Common myeloid progenitor, CD34-positive (primary cell): ENCODE data around the gene ZDHHC11B.

Source experiments
- CTCF ChIA-PET: fragments of 350-600 bp; sonication (Branson Sonifier 250); formaldehyde crosslinking; loops from one replicate; lab custom pipeline; 2021; ENCODE audit warnings: antibody characterized with exemption; lab: Charles Lee
- POLR2A ChIA-PET: fragments of 350-600 bp; sonication (Branson Sonifier 250); formaldehyde crosslinking; loops from one replicate; lab custom pipeline; 2021; ENCODE audit warnings: antibody characterized with exemption; lab: Charles Lee
- DNase-seq, 3 donors: peaks; one replicate each; pipeline versions ENCODE4 v3.0.0 to v3.0.0-alpha.2; 2013
- H3K27ac ChIP-seq, 2 experiments: 1 replicate in 1 of 2; 2 replicates in 1 of 2; pipeline ENCODE4 v1.7.0; 2013; ENCODE audit warnings: inconsistent platforms in 2 of 2, low read length in 2 of 2, mild to moderate bottlenecking in 2 of 2, low read depth in 1 of 2, moderate library complexity in 1 of 2; ENCODE audit not compliant: severe bottlenecking in 2 of 2, insufficient read depth in 1 of 2, poor library complexity in 1 of 2
- H3K27me3 ChIP-seq, 5 experiments: replicated peaks in 2 of 5; 1 replicate in 3 of 5; 2 replicates in 2 of 5; pipeline versions ENCODE4 v1.6.1 to v1.7.0; 2013; ENCODE audit warnings: low read length in 4 of 5, mild to moderate bottlenecking in 2 of 5, moderate library complexity in 2 of 5, inconsistent platforms in 1 of 5; ENCODE audit not compliant: insufficient read depth in 5 of 5, control insufficient read depth in 4 of 5
- H3K36me3 ChIP-seq, 4 experiments: 1 replicate in 2 of 4; 2 replicates in 2 of 4; pipeline versions ENCODE4 v1.6.1 to v1.7.0; 2013; ENCODE audit warnings: low read length in 3 of 4, control low read depth in 1 of 4, mild to moderate bottlenecking in 1 of 4; ENCODE audit not compliant: control insufficient read depth in 4 of 4, insufficient read depth in 4 of 4
- H3K4me1 ChIP-seq, 4 experiments: 1 replicate in 3 of 4; 2 replicates in 1 of 4; pipeline versions ENCODE4 v1.6.1 to v1.7.1; 2013; ENCODE audit warnings: low read length in 3 of 4, mild to moderate bottlenecking in 3 of 4, control low read depth in 1 of 4, inconsistent platforms in 1 of 4, moderate library complexity in 1 of 4; ENCODE audit not compliant: control insufficient read depth in 4 of 4, insufficient read depth in 4 of 4; ENCODE audit errors: control extremely low read depth in 1 of 4
- H3K4me3 ChIP-seq, 7 experiments: 1 replicate in 4 of 7; 2 replicates in 3 of 7; pipeline versions ENCODE4 v1.5.1 to v1.7.0; 2013; ENCODE audit warnings: mild to moderate bottlenecking in 7 of 7, low read length in 6 of 7, moderate library complexity in 6 of 7, inconsistent platforms in 2 of 7, low read depth in 2 of 7, control low read depth in 1 of 7; ENCODE audit not compliant: insufficient read depth in 4 of 7, control insufficient read depth in 1 of 7; ENCODE audit errors: extremely low read depth in 1 of 7
- H3K9me3 ChIP-seq, 5 experiments: 1 replicate in 4 of 5; 2 replicates in 1 of 5; pipeline versions ENCODE4 v1.6.1 to v1.7.1; 2013; ENCODE audit warnings: low read length in 4 of 5, mild to moderate bottlenecking in 2 of 5, inconsistent platforms in 1 of 5, low read depth in 1 of 5, moderate library complexity in 1 of 5; ENCODE audit not compliant: control insufficient read depth in 4 of 5, insufficient read depth in 2 of 5; ENCODE audit errors: control extremely low read depth in 1 of 5
- WGBS: methylation state at CpG from one replicate; pipeline ENCODE4 v1.1.5; 2013; ENCODE audit not compliant: insufficient coverage; 5-methylcytosine and 5-hydroxymethylcytosine counted together

ZDHHC11B gene

GRCh38 chr5:661891-662750 lies 122.4 kb downstream of the ZDHHC11B start:
- H3K4me3 ChIP-seq: no peak overlapping the region
- POLR2A ChIA-PET: no interaction called here
- CTCF ChIA-PET: no interaction called here
- no peak for DNase-seq
- peaks cover 13 to 70% (median 49%) of the 10 kb centered on the region in 4 experiments for H3K36me3 ChIP-seq
- no peak overlapping the region for H3K27ac ChIP-seq
- no peaks in the 10 kb centered on the region for H3K4me1 ChIP-seq
- 96% methylated on average over 53 of the region's 53 CpGs for WGBS
- H3K9me3 ChIP-seq: peaks cover 0 to 11% (median 5%) of the 10 kb centered on the region in 5 experiments
- no peaks in the 10 kb centered on the region for H3K27me3 ChIP-seq

- Histone ChIP-seq H3K4me3 (no peak overlapping the region), H3K4me1 (no peaks in the 10 kb centered on the region), H3K9me3 (peaks cover 0 to 13% (median 5%) of the 10 kb centered on the region in 5 experiments), H3K36me3 (peaks cover 13 to 70% (median 53%) of the 10 kb centered on the region in 4 experiments), H3K27ac (no peak overlapping the region), H3K27me3 (no peaks in the 10 kb centered on the region)
- no peak for DNase-seq
- POLR2A ChIA-PET: no interaction called here
- WGBS: 100% methylated on average over 2 of the region's 11 CpGs
- CTCF ChIA-PET: no interaction called here
Measured at GRCh38 chr5:660491-661030, 124.0 kb downstream of the ZDHHC11B start.
